Eye (tissue), 1 donor: Measurements from ENCODE around the gene SCO2.
"Not testable (repeated sequence)": the region's sequence is repeated elsewhere in the genome, so short reads cannot be mapped to it uniquely, and the experiment has no call there.

Source experiments
- DNase-seq: peaks from one replicate; pipeline ENCODE4 v3.0.0-alpha.2; 2015

Gene SCO2

DNA sequence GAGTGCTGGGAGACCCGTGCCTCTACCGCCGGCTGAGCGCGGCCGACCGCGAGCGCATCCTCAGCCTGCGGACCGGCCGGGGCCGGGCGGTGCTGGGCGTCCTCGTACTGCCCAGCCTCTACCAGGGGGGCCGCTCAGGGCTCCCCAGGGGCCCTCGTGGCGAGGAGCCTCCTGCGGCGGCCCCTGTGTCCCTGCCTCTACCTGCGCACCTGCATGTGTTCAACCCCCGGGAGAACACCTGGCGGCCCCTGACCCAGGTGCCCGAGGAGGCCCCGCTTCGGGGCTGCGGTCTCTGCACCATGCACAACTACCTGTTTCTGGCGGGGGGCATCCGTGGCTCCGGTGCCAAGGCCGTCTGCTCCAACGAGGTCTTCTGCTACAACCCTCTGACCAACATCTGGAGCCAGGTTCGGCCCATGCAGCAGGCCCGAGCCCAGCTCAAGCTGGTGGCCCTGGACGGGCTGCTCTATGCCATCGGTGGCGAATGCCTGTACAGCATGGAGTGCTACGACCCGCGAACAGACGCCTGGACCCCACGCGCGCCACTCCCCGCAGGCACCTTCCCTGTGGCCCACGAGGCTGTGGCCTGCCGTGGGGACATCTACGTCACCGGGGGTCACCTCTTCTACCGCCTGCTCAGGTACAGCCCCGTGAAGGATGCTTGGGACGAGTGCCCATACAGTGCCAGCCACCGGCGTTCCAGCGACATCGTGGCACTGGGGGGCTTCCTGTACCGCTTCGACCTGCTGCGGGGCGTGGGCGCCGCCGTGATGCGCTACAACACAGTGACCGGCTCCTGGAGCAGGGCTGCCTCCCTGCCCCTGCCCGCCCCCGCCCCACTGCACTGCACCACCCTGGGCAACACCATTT is 23.8 kb upstream of the SCO2 start:
- no peak for DNase-seq

DNA sequence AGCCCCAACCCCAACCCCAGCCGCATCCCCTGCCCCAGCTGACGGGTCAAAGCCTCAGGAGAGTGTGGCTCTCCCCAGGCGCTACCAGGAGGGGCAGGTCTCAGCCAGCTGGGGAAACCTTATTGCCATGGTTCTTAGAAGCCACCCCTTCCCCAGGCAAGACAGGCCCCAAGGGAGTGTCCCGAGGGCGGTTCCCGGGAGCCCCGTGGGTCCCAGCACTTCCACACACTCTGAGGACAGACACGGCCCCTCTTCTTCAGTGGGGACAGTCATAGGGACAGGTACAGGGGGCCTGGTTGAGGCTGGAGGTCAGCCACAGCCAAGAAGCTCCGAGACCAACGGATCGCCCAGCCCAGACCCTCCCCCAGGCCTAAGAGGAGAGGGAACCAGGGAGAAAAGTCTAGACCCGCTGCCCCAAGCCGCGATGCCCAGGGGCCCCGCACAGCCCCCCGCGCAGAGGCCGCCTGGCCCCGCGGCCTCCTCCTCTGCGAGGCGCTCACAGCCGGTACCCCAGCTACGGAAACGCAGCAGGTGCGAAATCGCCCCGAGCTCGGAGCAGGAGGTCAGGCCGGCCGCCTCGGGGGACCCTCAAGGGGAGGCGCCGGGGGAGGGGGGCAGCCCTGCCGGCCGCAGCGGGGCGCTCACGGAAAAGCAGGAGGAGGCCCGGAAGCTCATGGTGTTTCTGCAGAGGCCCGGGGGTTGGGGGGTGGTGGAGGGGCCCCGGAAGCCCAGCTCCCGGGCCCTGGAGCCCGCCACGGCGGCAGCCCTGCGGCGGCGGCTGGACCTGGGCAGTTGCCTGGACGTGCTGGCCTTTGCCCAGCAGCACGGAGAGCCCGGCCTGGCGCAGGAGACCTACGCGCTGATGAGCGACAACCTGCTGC is 22.9 kb upstream of the SCO2 start:
- DNase-seq: peak; percentile 54

DNA sequence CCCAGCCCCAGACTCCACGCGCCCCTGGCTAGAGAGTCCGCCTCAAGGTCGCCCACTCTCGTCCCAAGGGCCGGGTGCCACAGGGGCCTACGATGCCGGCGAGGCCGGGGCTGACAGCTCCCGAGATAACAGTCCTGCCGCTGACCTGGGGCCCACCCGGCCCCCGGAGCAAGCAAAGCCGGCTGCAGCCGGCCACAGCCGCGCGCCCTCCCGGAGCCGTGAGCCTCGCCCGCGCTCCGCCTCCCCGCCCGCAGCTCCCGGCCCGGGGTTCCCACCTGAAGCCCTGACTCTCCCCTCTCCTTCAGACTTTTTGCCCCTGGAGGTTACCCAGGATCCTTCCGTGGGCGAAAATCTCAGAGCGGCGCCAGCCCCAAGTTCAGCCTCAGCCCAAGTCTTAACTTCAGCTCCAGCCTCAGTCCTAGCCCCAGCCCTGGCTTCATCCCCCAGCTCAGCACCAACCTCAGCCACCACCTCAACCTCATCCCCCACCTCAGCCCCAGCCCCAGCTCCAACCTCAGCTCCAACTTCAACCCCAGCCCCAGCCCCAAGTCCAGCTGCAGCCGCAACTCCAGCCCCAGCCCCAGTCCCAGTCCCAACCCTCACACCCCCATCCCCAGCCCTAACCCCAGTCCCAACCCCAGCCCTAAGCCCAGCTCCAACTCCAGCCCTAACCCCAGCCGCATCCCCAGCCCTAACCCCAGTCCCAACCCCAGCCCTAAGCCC is 22.0 kb upstream of the SCO2 start:
- peak; percentile 30 for DNase-seq

DNA sequence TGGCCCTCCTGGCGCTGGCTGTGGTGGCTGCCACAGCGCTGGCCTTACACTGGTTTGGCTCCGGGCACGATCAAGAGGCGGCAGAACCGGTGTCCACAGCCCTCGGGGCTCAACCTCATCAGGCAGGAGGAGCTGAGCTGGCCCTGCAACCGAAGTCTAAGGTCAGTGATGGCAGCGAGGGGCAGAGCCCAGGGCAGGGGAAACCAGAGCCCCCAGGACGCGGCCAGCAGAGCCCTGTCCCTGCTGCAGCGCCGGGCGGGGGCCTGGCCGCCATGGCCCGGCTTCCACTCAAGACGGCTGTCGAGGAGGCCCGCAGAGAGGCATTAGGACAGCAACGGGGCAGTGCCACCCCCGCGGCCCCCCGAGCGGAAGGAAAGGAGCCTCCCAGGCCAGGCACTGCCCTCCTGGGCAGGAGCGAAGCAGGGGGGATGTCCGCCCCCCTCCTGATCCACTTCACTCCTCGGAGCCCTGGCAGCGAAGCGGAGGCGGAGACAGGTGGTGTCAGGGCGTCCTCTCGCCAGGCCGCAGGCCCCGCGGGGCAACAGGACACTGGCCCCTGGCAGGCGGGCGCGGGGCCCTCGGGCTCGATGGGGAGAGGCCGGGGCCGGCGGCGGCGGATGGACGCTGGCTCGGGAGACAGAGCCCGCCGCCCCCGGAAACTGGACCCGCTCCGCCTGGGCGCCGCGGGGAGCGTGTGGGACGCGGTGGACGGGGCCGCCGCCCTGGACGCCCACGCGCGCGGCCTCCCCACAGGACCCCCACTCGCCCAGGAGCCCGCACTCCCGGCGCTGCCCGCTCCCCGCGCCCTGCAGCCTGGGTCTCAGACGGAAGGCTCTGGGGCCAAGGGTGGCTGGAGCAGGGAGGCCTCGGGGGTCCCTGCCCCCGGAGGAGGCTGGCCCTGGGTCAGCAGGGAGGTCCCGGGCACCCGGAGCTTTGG is 21.2 kb upstream of the SCO2 start:
- no peak for DNase-seq

DNA sequence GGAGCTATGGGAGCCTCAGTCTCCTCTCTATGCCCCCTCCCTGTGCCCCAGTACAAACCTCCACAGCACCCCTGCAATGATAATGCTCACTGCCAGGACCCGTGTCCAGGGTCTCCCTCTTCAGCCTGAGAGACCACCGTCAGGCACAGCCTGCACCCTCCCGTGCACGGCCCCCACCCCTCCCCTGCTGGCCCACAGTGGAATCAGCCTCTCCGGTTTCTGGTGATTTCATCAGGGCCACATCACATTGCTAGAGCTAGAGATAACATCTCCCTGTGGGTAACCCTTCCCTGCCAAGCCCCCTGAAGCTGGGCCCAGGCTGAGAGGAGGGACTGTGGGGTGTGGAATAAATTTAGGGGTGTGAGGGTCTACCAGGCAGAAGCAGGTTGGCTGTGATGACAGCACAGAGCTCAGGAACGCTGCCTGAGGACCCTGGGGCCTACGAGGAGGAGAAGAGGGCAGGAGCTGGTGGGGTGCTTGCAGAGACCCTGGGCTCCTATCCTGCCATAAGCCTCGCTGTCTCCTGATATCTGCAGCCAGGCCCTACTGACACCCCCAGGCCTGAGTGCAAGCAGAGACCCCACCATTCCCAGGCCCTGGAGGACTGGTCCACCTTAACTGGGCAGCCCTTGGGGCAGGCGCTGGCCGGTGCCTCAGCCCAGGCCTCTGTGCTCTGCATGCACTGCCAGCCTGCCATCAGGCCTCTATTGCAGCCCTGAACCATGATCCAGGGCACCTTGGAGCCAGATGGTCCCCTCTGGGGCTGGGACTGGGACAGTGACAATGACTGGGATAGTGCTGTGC is 20.3 kb upstream of the SCO2 start, which contains the start of gene KLHDC7B:
Gene KLHDC7B, plus strand, starts transcription at position 378 of the 804 bp plus-strand sequence. Its CDS starts 345 bp downstream, at position 723.
- no peak for DNase-seq

DNA sequence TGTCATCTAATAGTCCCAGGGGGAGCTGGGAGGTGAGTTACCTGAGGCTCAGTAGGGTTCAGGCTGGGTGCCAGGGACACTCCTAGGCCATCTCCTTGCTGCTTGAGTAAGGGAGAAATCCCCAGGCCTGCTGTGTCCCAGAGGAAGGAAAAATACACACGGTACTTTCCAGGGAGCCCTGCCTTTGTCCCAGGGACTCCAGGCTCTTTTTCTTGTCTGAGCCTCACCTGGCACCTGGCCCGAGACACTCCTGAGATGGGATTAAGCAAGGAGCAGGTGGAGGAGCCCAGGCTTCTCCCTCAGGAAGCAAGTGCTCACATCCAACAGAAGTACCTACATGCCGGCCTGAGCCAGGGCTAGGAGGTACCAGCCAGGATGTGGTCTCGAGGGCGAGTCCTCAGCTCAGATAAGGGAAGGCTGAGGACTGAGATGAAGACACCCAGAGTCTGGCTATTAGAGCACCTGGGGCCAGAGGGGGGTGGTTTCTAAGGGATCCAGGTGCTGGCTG is 19.4 kb upstream of the SCO2 start:
- no peak for DNase-seq

DNA sequence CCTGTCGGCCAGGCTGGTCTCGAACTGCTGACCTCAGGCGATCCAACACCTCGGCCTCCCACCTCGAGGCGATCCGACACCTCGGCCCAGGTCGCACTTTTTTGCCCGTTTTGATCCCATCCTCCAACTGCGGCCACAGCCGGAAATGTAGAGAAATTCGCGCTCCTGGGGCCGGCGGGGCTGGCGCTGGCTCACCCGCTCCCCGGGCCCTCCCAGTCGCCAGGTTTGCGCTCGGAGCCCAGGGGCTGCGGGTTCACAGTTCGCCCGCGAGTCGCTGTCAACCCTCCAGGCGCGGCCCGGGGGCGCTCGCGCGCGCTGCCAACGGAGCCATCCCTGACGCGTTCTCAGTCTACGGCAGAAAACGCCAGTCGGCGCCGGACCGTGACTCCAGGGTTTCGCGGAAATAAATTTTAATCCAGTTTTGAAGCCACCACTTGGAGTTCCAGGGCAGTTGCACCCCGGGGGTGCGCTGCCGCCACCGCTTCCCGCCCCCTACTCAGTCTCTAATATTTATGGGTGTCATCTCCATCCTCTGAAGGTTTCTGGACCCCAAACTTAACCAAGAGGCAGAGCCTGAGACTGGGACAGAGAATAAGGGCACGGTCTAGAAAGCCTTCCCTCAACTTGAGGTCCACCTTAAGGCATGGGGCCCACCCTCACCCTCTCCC is 18.8 kb upstream of the SCO2 start:
- DNase-seq: peak; percentile 85

DNA sequence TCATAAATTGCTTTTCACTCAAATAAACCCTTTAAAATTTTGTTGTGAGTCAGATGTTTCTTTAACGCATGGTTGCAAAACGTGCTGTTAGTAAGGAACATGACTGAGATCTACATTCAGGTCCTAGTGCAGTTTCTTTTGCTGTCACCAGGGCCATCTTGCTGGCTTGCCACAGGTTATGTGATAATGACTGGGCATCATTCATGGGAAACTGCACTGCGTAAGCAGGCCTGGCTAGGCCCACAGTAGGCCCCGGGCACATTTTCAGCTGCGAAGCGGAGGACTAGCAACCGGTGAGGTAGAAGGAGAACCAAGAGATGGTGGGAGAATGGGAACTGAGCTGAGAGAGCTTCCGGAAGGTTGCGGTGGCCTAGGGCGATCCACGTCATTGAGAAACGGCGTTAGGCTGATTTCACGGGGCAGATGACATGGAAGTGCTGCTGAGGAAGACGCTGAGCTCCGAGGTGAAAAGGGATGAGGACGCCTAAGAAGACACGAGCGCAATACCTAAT is 17.1 kb upstream of the SCO2 start:
- DNase-seq: no peak

DNA sequence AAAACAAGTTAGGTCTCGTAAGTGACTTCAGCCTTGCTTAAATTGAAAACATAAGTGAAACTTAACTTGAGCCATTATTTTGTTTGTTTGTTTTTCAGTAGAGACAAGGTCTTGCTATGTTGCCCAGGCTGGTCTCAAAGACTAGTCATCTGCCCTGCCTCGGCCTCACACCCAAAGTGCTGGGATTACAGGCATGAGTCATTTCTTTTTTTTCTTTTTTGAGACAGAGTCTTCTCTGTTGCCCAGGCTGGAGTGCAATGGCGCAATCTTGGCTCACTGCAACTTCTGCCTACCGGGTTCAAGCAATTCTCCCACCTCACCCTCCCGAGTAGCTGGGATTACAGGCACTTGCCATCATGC is 16.2 kb upstream of the SCO2 start:
- DNase-seq: not testable (repeated sequence)

DNA sequence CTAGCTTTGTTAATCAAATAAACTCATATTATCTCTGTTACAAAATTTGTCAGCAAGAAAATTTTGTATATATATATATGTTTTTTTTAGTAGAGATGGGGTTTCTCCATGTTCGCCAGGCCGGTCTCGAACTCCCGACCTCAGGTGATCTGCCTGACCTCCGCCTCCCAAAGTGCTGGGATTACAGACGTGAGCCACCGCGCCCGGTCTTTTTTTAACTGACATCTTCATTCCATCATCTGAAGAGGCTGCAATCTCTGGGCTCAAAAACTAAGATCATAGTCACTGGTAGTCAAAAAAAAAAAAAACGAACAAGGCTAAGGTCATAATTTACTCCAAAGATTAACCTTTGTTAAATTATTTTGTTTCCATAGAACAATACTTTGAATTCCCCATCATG is 15.0 kb upstream of the SCO2 start:
- DNase-seq: no peak

DNA sequence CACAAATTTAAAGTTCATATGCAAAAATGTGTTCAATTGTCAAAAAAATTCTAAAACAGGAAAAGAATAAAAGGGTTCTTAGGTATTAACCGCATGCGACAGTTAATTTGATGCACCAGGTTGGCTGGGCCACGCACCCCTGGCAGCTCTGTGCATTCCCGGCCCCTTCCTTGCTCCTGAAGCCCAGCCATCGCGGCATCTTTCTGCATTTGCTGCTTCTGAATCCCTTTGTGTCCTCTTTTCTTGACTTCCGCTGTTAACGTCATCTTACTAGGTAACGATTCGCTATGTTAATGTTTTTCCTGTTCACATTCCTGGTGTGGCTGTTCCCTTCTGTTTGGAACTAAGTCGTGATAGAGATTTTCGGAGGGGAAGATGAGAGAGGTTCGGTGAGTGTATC is 12.4 kb upstream of the SCO2 start:
- DNase-seq: no peak

DNA sequence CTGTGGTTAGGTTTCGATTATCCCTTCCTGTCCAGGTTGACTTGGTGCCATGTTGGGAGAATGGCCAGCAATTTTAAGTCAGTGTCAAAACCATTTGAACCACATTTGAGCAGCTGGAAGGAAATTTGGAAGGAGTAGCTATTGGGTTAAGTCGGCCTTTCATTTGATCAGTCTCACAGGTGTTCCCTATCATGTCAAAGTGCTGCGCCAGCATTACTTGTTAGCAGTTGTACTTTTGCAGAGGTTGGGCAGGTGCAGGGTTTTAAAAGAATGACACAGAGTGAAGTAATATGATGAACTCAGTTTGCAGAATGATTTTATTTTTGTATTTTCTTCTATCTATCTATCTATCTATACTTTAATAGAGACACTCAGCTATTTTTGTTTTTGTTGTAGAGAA is 10.8 kb upstream of the SCO2 start:
- DNase-seq: no peak

DNA sequence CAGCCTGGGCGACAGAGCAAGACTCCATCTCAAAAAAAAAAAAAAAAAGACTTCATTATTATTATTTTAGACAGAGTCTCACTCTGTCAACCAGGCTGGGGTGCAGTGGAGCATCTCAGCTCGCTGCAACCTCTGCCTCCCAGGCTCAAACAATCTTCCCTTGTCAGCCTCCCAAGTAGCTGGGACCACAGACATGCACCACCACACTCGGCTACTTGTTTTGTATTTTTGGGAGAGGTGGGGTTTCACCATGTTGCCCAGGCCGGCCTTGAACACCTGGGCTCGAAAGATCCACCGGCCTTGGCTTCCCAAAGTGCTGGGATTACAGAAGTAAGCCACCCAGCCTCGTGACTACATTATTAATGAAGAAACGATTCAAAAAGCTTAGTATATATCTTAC is 9.7 kb upstream of the SCO2 start:
- DNase-seq: no peak

DNA sequence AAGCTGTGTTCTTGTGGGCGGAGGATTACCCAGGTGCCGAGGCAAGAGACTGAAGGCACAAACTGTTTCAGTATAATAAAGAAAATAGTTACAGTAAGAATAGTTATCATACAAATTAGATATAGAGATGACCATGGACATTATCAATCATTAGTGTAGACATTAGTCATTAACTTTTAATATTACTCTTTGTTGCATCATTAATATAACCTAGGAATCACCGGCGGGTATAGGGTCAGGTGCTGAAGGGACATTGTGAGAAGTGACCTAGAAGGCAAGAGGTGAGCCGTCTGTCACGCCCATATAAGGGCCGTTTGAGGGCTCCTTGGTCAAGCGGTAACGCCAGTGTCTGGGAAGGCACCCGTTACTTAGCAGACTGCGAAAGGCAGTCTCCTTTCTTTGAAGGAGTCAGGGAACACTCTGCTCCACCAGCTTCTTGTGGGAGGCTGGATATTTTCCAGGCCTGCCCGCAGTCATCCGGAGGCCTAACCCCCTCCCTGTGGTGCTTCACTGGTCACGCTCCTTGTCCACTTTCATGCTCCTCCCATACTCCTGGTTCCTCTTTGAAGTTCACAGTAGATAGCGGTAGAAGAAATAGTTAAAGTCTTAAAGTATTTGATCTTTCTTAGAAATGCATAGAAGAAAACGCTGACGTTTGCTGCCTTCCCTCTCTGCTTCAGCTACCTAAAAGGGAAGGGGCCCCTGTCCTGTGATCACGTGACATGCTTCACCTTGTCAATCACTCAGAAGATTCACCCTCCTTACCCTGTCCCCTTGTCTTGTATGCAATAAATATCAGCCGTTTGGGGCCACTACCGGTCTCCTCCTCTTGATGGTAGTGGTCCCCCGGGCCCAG is 8.7 kb upstream of the SCO2 start:
- not testable (repeated sequence) for DNase-seq

DNA sequence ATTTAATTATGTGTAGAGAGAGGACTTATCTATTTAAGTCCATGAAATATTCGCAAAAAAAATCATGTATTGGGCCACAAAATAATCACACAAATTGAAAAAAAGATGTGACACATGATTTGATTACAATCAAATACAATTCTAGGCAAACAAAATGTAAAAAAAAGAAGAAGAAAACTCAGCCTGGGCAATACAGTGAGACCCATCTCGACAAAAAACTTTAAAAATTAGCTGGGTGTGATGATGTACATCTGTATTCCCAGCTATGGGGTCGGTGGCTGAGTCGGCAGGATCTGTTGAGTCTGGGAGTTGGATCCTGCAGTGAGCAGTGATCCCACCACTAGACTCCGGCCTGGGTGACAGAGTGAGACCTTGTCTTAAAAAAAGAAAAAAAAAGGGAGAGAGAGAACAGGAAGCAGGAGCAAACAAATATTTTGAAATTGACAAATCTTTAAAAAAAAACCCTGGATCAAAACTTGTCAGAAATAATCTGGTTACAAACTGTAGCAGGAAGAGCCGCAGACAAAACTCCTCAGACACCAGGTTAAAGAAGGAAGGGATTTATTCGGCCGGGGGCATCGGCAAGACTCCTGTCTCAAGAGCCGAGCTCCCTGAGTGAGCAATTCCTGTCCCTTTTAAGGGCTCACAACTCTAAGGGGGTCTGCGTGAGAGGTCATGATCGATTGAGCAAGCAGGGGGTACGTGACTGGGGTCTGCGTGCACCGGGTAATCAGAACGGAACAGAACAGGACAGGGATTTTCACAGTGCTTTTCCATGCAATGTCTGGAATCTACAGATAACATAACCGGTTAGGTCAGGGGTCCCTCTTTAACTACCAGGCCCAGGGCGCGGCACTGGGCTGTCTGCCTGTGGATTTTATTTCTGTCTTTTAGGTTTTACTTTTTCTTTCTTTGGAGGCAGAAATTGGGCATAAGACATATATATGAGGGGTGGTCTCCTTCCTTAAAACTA is 7.7 kb upstream of the SCO2 start:
- DNase-seq: no peak

DNA sequence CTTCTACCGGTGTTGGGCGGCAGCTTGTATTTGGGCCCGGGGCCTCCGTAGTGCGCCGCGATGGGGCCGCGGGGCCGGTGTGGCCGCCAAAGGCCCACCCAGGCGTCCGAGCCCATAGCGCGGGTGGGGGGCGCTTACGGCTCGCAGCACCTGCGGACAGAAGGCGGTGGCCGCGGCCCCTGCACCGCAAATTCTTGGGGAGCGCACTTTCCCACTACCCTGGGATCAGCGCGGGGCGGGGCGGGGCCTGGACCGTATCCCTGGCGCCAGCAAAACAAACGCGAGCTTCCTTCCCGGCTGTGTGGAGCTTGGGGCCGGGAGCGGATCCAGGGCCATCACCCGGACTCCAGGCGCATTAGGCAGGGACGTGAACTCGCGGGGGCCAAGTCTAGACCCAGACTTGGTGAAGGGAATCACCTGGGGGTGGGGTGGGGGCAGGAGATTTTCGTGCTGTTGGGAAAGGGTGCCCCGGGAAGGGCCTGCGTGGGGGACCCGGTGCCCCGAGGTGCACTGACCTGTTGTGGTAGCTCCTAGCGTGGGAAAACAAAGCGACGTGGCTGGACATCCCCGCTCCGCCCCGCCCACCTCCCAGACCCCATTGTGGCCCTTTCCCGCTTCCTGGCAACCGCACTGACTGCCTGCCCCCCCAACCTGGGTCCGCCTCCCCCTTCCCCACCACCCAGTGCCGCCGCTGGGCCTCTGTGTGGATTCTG is 6.7 kb upstream of the SCO2 start:
- DNase-seq: peak; percentile 70

DNA sequence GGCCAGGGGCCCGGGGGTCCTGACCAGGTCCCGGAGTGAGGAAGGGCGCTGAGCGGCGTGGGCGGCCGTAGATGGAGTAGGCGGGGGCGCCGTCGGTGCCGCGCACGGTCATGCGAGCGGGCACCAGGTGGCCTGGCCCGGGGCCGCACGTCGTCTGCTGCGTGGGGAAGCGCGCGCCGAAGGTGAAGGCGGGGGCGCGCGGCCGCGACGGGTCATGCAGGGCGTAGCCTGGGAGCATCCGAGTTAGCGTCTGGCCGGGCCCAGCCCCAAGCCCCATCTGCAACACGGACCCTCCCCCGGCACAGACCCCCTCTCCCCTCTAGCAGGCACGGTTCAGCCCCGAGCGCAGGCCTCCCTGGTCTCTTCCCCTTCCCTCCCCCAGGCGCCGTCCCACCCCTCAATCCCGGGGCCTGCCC is 6.2 kb upstream of the SCO2 start:
- peak; percentile 56 for DNase-seq
